Duodenal mucosa (tissue), 2 donors: ENCODE data around the gene SPATC1L.

Source experiments
- H3K27ac ChIP-seq: one replicate; pipeline ENCODE4 v1.7.0; 2013; ENCODE audit warnings: low read depth, low read length
- H3K27me3 ChIP-seq, 2 donors: one replicate each; pipeline ENCODE4 v1.7.0; 2013; ENCODE audit warnings: low read length in 2 of 2, control low read depth in 1 of 2; ENCODE audit not compliant: insufficient read depth in 2 of 2, control insufficient read depth in 1 of 2
- H3K36me3 ChIP-seq, 2 donors: one replicate each; pipeline ENCODE4 v1.7.0; 2013; ENCODE audit warnings: low read length in 2 of 2, control low read depth in 1 of 2; ENCODE audit not compliant: insufficient read depth in 2 of 2, control insufficient read depth in 1 of 2
- H3K4me1 ChIP-seq, 2 donors: one replicate each; pipeline ENCODE4 v1.7.0; 2013; ENCODE audit warnings: low read length in 2 of 2, control low read depth in 1 of 2; ENCODE audit not compliant: insufficient read depth in 2 of 2, control insufficient read depth in 1 of 2
- H3K4me3 ChIP-seq, 2 donors: one replicate each; pipeline ENCODE4 v1.7.0; 2013; ENCODE audit warnings: low read length in 2 of 2, low read depth in 1 of 2
- H3K9ac ChIP-seq, 2 donors: one replicate each; pipeline ENCODE4 v1.7.0; 2013; ENCODE audit warnings: low read length in 2 of 2, low read depth in 1 of 2
- H3K9me3 ChIP-seq, 2 donors: one replicate each; pipeline ENCODE4 v1.7.0; 2013; ENCODE audit warnings: low read length in 2 of 2, control low read depth in 1 of 2; ENCODE audit not compliant: control insufficient read depth in 1 of 2

Gene SPATC1L

GRCh38 chr21:46128106-46128932 is 55.9 kb downstream of the SPATC1L start:
- no peaks in the 10 kb centered on the region for H3K9me3 ChIP-seq
- no peaks in the 10 kb centered on the region for H3K27me3 ChIP-seq
- no peak overlapping the region for H3K4me3 ChIP-seq
- no peak overlapping the region for H3K9ac ChIP-seq
- no peak overlapping the region for H3K27ac ChIP-seq
- peaks cover 0 to 3% of the 10 kb centered on the region in 2 donors for H3K36me3 ChIP-seq
- H3K4me1 ChIP-seq: no peaks in the 10 kb centered on the region

DNA sequence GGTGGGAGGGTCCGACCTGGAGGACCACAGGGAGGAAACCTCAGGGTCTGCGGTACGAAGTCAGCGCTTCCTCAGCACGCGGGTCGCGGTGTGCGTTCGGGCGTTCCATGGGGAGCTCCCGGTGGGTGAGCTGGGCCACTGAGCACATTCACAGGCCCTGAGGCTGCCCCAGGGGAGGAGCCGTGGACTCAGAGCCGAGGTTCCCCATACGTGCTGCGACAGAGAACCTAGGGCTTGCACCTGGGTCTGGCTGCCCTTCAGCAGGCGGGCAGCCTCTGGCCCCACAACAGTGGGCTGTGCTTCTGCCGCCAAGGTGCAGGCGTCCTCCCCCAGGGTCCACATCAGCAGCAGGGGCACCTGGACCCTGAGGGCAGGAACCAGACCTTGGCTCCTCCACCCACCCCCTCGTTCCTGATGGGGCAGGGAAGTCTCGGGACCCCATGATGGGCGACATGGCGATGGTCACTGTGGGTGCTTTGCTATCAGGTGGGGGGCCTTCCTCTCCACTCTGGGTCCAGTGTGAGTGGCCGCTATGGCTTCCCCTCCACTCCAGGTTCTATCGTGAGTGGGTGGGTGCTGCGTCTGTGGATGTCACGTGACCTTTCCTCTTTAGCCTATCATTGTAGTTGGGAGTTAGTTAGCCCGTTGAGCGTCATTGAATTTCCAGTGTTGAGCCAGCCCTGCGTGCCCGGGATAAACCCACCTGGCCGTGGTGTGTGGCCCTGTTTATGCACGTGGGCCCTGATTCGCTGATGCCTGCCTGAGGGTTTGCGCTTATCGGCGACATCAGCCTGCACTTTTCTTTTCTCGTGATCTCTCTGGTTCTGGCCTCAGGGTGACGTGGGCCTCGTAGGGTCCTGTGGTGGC is 56.8 kb downstream of the SPATC1L start:
- H3K27ac ChIP-seq: no peak overlapping the region
- no peak overlapping the region for H3K9ac ChIP-seq
- no peak overlapping the region for H3K4me3 ChIP-seq
- no peaks in the 10 kb centered on the region for H3K9me3 ChIP-seq
- H3K4me1 ChIP-seq: no peaks in the 10 kb centered on the region
- peaks cover 0 to 3% of the 10 kb centered on the region in 2 donors for H3K36me3 ChIP-seq
- H3K27me3 ChIP-seq: no peaks in the 10 kb centered on the region

DNA sequence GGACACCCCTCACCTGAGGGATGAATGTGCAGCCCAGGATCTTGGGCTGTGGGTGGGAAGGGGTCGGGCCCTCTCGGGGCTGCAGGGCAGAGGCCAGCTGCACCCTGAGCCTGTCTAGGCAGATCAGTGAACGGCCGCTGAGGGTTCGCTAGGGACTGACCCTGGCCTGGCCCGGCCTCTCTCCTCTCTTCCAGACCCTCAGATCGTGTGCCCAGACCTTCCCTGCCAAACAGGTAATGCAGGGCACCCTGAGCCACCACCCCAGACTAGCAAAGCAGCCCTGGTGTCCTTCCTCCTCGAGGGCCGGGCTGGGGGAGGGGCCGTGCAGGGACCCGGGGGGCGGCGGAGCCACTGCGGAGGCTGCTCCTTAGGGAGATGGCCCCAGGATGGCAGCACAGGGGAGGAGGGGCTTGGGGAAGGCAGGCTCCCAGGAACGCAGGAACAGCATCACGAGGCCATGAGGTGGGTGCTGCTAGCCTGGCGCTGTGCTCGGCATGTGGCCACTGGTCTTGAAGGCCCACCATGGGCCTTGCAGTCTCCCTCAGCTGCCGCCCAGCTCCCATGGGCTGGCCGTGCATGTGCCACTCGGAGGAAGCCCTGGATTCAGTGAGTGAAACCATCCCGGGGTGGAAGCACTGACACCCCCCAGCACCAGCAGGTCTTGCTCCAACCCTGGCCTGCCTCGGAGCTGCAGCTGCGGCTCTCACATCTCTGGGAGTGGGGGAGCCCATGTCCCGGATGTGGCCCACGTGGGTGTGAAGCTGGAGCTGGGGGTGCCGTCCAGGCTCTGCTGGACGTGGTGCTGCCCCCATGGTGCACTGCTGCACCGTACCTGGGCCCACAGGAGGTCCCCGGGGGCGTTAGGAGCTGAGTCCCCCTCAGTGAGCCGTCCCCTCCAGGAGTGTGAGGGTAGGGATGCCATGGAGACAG is 57.7 kb downstream of the SPATC1L start:
- Histone ChIP-seq H3K4me3 (no peak overlapping the region), H3K36me3 (peaks cover 0 to 3% of the 10 kb centered on the region in 2 donors), H3K4me1 (no peaks in the 10 kb centered on the region), H3K27me3 (no peaks in the 10 kb centered on the region), H3K9me3 (no peaks in the 10 kb centered on the region), H3K27ac (no peak overlapping the region), H3K9ac (no peak overlapping the region)

DNA sequence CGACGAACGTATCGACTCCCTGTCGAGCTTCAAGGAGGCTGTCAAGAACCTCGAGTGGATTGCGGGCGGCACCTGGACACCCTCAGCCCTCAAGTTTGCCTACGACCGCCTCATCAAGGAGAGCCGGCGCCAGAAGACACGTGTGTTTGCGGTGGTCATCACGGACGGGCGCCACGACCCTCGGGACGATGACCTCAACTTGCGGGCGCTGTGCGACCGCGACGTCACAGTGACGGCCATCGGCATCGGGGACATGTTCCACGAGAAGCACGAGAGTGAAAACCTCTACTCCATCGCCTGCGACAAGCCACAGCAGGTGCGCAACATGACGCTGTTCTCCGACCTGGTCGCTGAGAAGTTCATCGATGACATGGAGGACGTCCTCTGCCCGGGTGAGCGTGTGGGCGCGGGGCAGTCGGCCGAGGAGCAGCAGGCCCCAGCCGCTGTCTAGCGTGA is 58.4 kb downstream of the SPATC1L start:
- Histone ChIP-seq H3K36me3 (peaks cover 0 to 6% of the 10 kb centered on the region in 2 donors), H3K9ac (no peak overlapping the region), H3K9me3 (no peaks in the 10 kb centered on the region), H3K27ac (no peak overlapping the region), H3K4me3 (no peak overlapping the region), H3K4me1 (no peaks in the 10 kb centered on the region), H3K27me3 (no peaks in the 10 kb centered on the region)

DNA sequence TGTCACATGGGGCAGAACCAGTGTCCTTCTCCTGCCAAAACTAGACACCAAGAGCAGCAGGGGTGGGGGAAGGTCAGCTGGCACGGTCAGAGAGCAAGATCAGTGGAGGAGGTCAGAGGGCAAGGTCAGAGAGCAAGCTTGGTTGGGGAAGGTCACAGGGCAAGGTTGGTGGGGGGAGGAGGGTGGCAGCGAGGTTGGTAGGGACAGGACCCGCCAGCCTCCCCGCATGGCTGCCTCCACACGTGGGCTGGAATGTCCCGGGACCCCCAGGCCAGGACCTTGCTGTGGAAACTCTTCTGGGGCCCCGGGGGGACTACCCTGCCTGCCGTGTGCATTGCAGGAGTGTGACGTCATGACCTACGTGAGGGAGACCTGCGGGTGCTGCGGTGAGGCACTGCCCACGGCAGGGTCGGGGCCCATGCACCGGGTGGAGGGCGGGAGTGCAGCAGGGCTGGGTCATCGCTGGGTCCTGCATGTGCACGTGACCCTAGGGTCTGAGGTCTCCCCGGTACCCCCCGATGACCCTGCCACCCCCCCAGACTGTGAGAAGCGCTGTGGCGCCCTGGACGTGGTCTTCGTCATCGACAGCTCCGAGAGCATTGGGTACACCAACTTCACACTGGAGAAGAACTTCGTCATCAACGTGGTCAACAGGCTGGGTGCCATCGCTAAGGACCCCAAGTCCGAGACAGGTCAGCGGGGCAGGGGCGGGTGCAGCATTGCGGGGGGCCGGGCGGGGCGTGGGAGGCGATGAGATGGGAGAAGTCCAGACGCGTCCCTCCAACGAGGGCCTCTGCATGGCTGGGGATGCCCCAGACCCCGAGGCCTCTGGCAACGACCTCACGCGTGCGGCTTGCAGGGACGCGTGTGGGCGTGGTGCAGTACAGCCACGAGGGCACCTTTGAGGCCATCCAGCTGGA is 59.1 kb downstream of the SPATC1L start:
- no peaks in the 10 kb centered on the region for H3K9me3 ChIP-seq
- no peak overlapping the region for H3K27ac ChIP-seq
- H3K36me3 ChIP-seq: peaks cover 0 to 6% of the 10 kb centered on the region in 2 donors
- H3K27me3 ChIP-seq: no peaks in the 10 kb centered on the region
- no peaks in the 10 kb centered on the region for H3K4me1 ChIP-seq
- H3K9ac ChIP-seq: no peak overlapping the region
- no peak overlapping the region for H3K4me3 ChIP-seq

DNA sequence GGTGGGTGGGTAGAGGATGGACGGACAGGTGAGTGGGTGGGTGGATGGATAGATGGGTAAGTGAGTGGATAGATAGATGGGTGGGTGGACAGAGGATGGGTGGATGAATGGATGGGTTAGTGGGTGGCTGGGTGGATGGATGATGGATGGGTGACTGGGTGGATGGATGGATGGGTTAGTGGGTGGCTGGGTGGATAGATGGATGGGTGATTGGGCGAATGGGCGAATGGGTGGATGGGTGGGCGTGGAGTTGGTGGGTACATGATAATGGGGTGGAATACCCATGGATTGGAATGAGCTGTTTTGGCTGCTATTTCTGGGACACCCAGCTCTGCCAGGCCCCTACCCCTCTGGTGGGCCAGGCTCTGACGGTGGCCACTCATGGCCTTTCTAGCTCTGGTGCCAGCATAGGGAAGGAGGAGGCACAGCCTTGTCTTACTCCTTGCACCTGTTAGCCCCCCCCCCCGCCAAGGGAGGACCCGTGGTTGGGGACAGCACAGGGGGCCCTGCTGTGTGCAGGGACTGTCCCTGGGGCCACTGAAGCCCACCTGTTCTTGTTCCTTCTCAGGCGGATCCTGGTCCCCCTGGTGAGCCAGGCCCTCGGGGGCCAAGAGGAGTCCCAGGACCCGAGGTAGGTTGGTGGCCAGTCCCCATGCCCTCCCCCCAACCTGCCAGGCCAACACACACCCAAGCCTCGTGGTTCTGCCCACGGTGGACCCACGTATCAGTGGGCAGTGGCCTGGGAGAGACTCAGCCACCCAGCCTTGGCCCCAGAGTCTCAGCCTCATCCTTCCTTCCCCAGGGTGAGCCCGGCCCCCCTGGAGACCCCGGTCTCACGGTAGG is 60.0 kb downstream of the SPATC1L start:
- no peaks in the 10 kb centered on the region for H3K27me3 ChIP-seq
- H3K27ac ChIP-seq: no peak overlapping the region
- no peaks in the 10 kb centered on the region for H3K9me3 ChIP-seq
- peaks cover 0 to 6% of the 10 kb centered on the region in 2 donors for H3K36me3 ChIP-seq
- no peak overlapping the region for H3K4me3 ChIP-seq
- H3K9ac ChIP-seq: no peak overlapping the region
- H3K4me1 ChIP-seq: no peaks in the 10 kb centered on the region

- H3K27me3 ChIP-seq: no peaks in the 10 kb centered on the region
- H3K36me3 ChIP-seq: peaks cover 0 to 6% of the 10 kb centered on the region in 2 donors
- no peak overlapping the region for H3K27ac ChIP-seq
Observed at GRCh38 chr21:46122758-46123683, 61.2 kb downstream of the SPATC1L start.

DNA sequence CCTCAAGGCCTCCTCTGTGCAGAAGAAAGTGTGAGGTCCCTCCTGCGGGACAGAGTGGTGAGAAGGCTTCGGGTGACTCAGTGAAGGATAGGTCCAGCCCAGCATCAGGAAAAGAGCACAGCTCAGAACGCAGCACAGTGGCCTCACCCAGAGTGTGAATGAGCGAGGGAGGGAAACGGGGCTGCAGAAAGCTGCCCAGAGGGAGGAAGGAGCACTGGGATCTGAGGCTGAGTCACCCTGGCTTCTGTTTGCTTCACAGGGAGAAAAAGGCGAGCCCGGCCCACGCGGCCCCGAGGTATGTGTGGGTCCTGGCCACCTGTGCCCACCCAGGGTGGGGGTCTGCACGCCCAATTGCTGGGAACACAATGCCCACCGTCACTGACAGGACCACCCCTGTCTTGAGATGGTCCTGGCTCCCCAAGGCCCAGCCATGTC is 62.0 kb downstream of the SPATC1L start:
- Histone ChIP-seq H3K4me1 (no peaks in the 10 kb centered on the region), H3K27me3 (no peaks in the 10 kb centered on the region), H3K4me3 (no peak overlapping the region), H3K9me3 (no peaks in the 10 kb centered on the region), H3K9ac (no peak overlapping the region), H3K36me3 (peaks cover 0 to 6% of the 10 kb centered on the region in 2 donors), H3K27ac (no peak overlapping the region)

More at GRCh38 chr21:46122758-46123683, 61.2 kb downstream of the SPATC1L start:
- Histone ChIP-seq H3K9me3 (no peaks in the 10 kb centered on the region), H3K4me3 (no peak overlapping the region), H3K4me1 (no peaks in the 10 kb centered on the region), H3K9ac (no peak overlapping the region)
